Jurkat, Clone E6-1 (cell line): ENCODE data around the gene KSR1.
"Not testable (repeated sequence)": the region's sequence is repeated elsewhere in the genome, so short reads cannot be mapped to it uniquely, and the experiment has no call there.

ENCODE experiments used
- DNase-seq: peaks from one replicate; pipeline ENCODE4 v3.0.0-alpha.2; 2011; ENCODE audit warnings: low read depth, low spot score
- H3K4me3 ChIP-seq: 2 replicates; pipeline ENCODE4 v1.5.1; 2011; ENCODE audit warnings: mild to moderate bottlenecking, low read length, control low read depth, moderate library complexity

Gene KSR1

DNA sequence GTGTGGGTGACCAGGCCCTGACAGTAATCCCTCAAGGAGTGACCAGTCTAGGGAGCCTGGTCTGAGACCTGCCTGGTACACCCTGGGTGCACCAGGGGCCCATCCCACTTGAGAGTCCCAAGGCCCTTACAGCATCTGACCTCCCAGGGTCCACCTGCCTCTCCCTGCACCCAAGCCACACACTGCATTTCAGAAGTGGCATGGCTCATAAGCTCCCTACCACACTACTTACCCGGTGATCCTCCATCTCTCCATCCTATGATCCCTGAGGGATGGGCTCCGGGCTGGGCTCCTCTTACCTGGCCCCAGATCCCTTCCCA, 215.3 kb downstream of the KSR1 start:
- no peak overlapping the region for H3K4me3 ChIP-seq
- no peak for DNase-seq

DNA sequence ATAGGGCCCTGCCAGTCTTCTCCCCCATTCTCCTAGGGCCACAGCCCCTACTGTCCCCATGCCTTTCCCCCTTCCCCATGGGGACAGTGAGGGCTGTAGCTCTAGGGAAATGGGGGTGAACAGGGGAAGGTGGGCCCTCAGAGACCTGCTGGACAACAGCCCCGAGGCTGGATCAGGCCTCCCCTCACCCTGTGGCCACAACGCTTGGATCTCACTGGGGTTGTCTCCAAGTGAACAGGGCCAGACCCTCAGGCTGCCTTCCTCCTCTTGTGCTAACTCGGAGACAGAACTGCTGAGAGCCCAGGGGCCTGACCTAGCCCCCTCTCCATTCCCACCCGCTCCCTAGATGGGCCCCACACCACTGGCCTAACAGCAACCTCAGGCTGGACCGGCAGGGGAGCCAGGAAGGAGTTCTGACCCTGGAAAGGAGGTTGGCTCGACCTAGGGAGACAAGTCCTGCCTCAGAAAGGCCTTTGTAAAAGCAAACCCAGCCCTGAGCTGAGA, 215.8 kb downstream of the KSR1 start:
- not testable (repeated sequence) for DNase-seq, H3K4me3 ChIP-seq

DNA sequence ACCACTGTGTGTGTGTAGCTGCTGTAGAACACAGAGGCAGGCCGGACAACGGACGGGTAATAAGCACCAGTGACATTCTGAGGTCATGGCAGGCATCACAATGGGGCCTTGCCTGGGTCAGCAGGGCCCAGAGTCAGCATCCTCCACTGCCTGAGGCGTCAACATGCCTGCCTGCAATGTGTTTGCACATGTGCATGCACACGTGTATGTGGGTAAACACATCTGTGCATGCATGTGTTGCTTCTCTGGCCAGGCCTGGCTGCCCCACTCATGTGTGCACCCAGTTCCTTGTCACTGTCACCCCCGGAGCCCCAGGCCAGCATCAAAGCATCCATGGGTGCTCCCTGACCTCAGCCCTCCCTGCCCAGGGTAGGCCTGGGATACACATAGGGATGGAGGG, 218.1 kb downstream of the KSR1 start:
- no peak for DNase-seq
- H3K4me3 ChIP-seq: no peak overlapping the region
